Endodermal cell (in vitro differentiated cells): ENCODE measurements around the gene CCDC86. TPM values are rescaled to one million over a fixed set of nuclear protein-coding genes. Genes with fewer than 3 reads are reported as not detected.
"Not testable (repeated sequence)": the region's sequence is repeated elsewhere in the genome, so short reads cannot be mapped to it uniquely, and the experiment has no call there.

ENCODE experiments used
- DNase-seq: peaks from one replicate; pipeline ENCODE4 v3.0.0-alpha.2; 2017
- H3K27ac ChIP-seq: 2 replicates; pipeline ENCODE4 v1.5.1; 2013; ENCODE audit warnings: mild to moderate bottlenecking, low read depth, low read length, moderate library complexity
- H3K27me3 ChIP-seq: 2 replicates; pipeline ENCODE4 v1.6.1; 2013; ENCODE audit warnings: mild to moderate bottlenecking, low read length, moderate library complexity; ENCODE audit not compliant: insufficient read depth, control insufficient read depth, poor library complexity, severe bottlenecking
- H3K36me3 ChIP-seq: 2 replicates; pipeline ENCODE4 v1.7.0; 2013; ENCODE audit warnings: mild to moderate bottlenecking, low read length, moderate library complexity; ENCODE audit not compliant: control insufficient read depth, insufficient read depth
- H3K4me1 ChIP-seq: one replicate; pipeline ENCODE4 v1.7.0; 2013; ENCODE audit warnings: low read length; ENCODE audit not compliant: control insufficient read depth, insufficient read depth
- H3K4me3 ChIP-seq: 2 replicates; pipeline ENCODE4 v1.5.1; 2013; ENCODE audit warnings: mild to moderate bottlenecking, low read length, moderate library complexity
- H3K9ac ChIP-seq: 2 replicates; pipeline ENCODE4 v1.6.1; 2013; ENCODE audit warnings: mild to moderate bottlenecking, low read length, moderate library complexity; ENCODE audit not compliant: poor library complexity, severe bottlenecking; ENCODE audit errors: extremely low read depth
- H3K9me3 ChIP-seq: 2 replicates; pipeline ENCODE4 v1.6.1; 2013; ENCODE audit warnings: mild to moderate bottlenecking, low read length, moderate library complexity; ENCODE audit not compliant: control insufficient read depth
- H3K27ac Mint-ChIP-seq: 2 replicates; pipeline ENCODE4 v1.8.0; 2020; ENCODE audit warnings: mixed read lengths
- H3K27me3 Mint-ChIP-seq: 2 replicates; pipeline ENCODE4 v1.8.0; 2021; ENCODE audit warnings: mild to moderate bottlenecking, mixed read lengths; ENCODE audit not compliant: insufficient read depth
- H3K36me3 Mint-ChIP-seq: 2 replicates; pipeline ENCODE4 v1.8.0; 2020; ENCODE audit warnings: low read depth, mixed read lengths
- H3K4me1 Mint-ChIP-seq: 2 replicates; pipeline ENCODE4 v1.8.0; 2020; ENCODE audit warnings: mixed read lengths
- H3K4me3 Mint-ChIP-seq: 2 replicates; pipeline ENCODE4 v1.8.0; 2020; ENCODE audit warnings: mild to moderate bottlenecking, moderate library complexity, mixed read lengths
- H3K9me3 Mint-ChIP-seq: 2 replicates; pipeline ENCODE4 v1.8.0; 2020; ENCODE audit warnings: mild to moderate bottlenecking, mixed read lengths
- CTCF ChIP-seq: fragments of 200-600 bp; sonication (generic); conservative IDR thresholded peaks from 2 replicates; pipeline ENCODE4 v1.5.0; 2021; ENCODE audit warnings: antibody characterized with exemption, mild to moderate bottlenecking
- WGBS, 2 experiments: methylation state at CpG; one replicate each; pipeline versions ENCODE4 v1.1.5 to v1.1.7; 2013; ENCODE audit warnings: missing lambda C conversion rate in 2 of 2, mixed read lengths in 1 of 2; ENCODE audit not compliant: insufficient coverage in 1 of 2, insufficient read length in 1 of 2; 5-methylcytosine and 5-hydroxymethylcytosine counted together
- total RNA-seq, 2 donors: library from RNA; stranded (reverse); fragmentation: NEBNext Ultra II Directional in 1 of 2; extraction: Animal tissue kit (Norgen Biotek cat#: 25700) in 1 of 2; gene quantifications; 2 replicates in 1 of 2; 3 replicates in 1 of 2; pipeline ENCODE4 v1.2.1, GENCODE V29; 2021

The CCDC86 gene
- total RNA-seq, 2 donors from 2014 or later = 22.4 to 27.9 TPM

GRCh38 chr11:60821827-60822599 lies 19.9 kb upstream of the CCDC86 start:
- Histone ChIP-seq H3K27ac (no peak overlapping the region), H3K4me3 (no peak overlapping the region), H3K36me3 (no peaks in the 10 kb centered on the region), H3K27me3 (no peaks in the 10 kb centered on the region), H3K9ac (no peak overlapping the region), H3K4me1 (no peaks in the 10 kb centered on the region), H3K9me3 (peaks cover 7% of the 10 kb centered on the region)
- H3K27ac Mint-ChIP-seq = no peak overlapping the region
- WGBS, 2 experiments = 86 to 88% methylated on average over 10 to 15 of the region's 15 CpGs
- no peaks in the 10 kb centered on the region for H3K4me1 Mint-ChIP-seq
- H3K4me3 Mint-ChIP-seq = no peak overlapping the region
- no peak for DNase-seq
- H3K36me3 Mint-ChIP-seq = no peaks in the 10 kb centered on the region
- peaks cover 7% of the 10 kb centered on the region for H3K9me3 Mint-ChIP-seq
- H3K27me3 Mint-ChIP-seq = no peaks in the 10 kb centered on the region
- TF ChIP-seq CTCF = no peak

GRCh38 chr11:60823745-60824306 lies 18.1 kb upstream of the CCDC86 start:
- 90 to 98% methylated on average over 4 to 5 of the region's 5 CpGs for WGBS, 2 experiments
- DNase-seq, H3K27me3 Mint-ChIP-seq, H3K4me3 ChIP-seq, H3K27me3 ChIP-seq, H3K36me3 Mint-ChIP-seq, H3K36me3 ChIP-seq, H3K27ac Mint-ChIP-seq, H3K9ac ChIP-seq, H3K9me3 ChIP-seq, H3K9me3 Mint-ChIP-seq, H3K27ac ChIP-seq, H3K4me3 Mint-ChIP-seq, H3K4me1 Mint-ChIP-seq, H3K4me1 ChIP-seq: not testable (repeated sequence)

- Mint-ChIP-seq H3K4me1 (no peaks in the 10 kb centered on the region), H3K36me3 (no peaks in the 10 kb centered on the region), H3K27me3 (no peaks in the 10 kb centered on the region), H3K9me3 (no peaks in the 10 kb centered on the region), H3K4me3 (no peak overlapping the region), H3K27ac (no peak overlapping the region)
- WGBS, 2 experiments = 92 to 96% methylated on average over 4 to 5 of the region's 5 CpGs
- no peak for TF ChIP-seq CTCF
- H3K4me1 ChIP-seq = no peaks in the 10 kb centered on the region
- H3K9ac ChIP-seq = no peak overlapping the region
- DNase-seq = no peak
- no peaks in the 10 kb centered on the region for H3K27me3 ChIP-seq
- no peak overlapping the region for H3K27ac ChIP-seq
- H3K36me3 ChIP-seq = no peaks in the 10 kb centered on the region
- no peak overlapping the region for H3K4me3 ChIP-seq
- no peaks in the 10 kb centered on the region for H3K9me3 ChIP-seq
Measured at GRCh38 chr11:60825118-60825517, 16.8 kb upstream of the CCDC86 start.
